ENCODE measurements around the gene TKT. TPM values are rescaled to one million over a fixed set of nuclear protein-coding genes. Genes with fewer than 3 reads are reported as not detected.

Gene TKT
- total and polyA plus RNA-seq, 4 donors, result 18.1 to 202 (median 129) TPM

- TF ChIP-seq ZBTB33 (IDR thresholded peaks at IDR 0.05) (no peak), SP1 (IDR thresholded peaks at IDR 0.05) (no peak), YY1 (IDR thresholded peaks at IDR 0.05) (no peak), TAF1 (conservative IDR thresholded peaks at IDR 0.05) (no peak), HNF4G (IDR thresholded peaks at IDR 0.05) (no peak), FOXA2 (IDR thresholded peaks at IDR 0.05) (no peak), GABPA (IDR thresholded peaks at IDR 0.05 in 1 of 2, conservative IDR thresholded peaks at IDR 0.05 in 1 of 2) (no peak), EGR1 (IDR thresholded peaks at IDR 0.05; ENCODE audit: low read depth in 2 of 2) (no peak), FOXA1 (IDR thresholded peaks at IDR 0.05) (no peak), RAD21 (IDR thresholded peaks at IDR 0.05) (no peak), NR2F2 (IDR thresholded peaks at IDR 0.05) (no peak), RXRA (IDR thresholded peaks at IDR 0.05) (no peak), HNF4A (conservative IDR thresholded peaks at IDR 0.05) (no peak), JUND (IDR thresholded peaks at IDR 0.05) (no peak)
- TF ChIP-seq, protein P1, sequence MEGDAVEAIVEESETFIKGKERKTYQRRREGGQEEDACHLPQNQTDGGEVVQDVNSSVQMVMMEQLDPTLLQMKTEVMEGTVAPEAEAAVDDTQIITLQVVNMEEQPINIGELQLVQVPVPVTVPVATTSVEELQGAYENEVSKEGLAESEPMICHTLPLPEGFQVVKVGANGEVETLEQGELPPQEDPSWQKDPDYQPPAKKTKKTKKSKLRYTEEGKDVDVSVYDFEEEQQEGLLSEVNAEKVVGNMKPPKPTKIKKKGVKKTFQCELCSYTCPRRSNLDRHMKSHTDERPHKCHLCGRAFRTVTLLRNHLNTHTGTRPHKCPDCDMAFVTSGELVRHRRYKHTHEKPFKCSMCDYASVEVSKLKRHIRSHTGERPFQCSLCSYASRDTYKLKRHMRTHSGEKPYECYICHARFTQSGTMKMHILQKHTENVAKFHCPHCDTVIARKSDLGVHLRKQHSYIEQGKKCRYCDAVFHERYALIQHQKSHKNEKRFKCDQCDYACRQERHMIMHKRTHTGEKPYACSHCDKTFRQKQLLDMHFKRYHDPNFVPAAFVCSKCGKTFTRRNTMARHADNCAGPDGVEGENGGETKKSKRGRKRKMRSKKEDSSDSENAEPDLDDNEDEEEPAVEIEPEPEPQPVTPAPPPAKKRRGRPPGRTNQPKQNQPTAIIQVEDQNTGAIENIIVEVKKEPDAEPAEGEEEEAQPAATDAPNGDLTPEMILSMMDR (IDR thresholded peaks at IDR 0.05; ENCODE audit: low read depth, low read length, missing input control), result no peak
- TF ChIP-seq, protein P2, sequence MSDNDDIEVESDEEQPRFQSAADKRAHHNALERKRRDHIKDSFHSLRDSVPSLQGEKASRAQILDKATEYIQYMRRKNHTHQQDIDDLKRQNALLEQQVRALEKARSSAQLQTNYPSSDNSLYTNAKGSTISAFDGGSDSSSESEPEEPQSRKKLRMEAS (IDR thresholded peaks at IDR 0.05), result no peak
- TF ChIP-seq, protein P3, sequence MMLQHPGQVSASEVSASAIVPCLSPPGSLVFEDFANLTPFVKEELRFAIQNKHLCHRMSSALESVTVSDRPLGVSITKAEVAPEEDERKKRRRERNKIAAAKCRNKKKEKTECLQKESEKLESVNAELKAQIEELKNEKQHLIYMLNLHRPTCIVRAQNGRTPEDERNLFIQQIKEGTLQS (IDR thresholded peaks at IDR 0.05), result no peak
- TF ChIP-seq, protein P4, sequence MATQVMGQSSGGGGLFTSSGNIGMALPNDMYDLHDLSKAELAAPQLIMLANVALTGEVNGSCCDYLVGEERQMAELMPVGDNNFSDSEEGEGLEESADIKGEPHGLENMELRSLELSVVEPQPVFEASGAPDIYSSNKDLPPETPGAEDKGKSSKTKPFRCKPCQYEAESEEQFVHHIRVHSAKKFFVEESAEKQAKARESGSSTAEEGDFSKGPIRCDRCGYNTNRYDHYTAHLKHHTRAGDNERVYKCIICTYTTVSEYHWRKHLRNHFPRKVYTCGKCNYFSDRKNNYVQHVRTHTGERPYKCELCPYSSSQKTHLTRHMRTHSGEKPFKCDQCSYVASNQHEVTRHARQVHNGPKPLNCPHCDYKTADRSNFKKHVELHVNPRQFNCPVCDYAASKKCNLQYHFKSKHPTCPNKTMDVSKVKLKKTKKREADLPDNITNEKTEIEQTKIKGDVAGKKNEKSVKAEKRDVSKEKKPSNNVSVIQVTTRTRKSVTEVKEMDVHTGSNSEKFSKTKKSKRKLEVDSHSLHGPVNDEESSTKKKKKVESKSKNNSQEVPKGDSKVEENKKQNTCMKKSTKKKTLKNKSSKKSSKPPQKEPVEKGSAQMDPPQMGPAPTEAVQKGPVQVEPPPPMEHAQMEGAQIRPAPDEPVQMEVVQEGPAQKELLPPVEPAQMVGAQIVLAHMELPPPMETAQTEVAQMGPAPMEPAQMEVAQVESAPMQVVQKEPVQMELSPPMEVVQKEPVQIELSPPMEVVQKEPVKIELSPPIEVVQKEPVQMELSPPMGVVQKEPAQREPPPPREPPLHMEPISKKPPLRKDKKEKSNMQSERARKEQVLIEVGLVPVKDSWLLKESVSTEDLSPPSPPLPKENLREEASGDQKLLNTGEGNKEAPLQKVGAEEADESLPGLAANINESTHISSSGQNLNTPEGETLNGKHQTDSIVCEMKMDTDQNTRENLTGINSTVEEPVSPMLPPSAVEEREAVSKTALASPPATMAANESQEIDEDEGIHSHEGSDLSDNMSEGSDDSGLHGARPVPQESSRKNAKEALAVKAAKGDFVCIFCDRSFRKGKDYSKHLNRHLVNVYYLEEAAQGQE (IDR thresholded peaks at IDR 0.05), result no peak
- H3K27me3 ChIP-seq (ENCODE audit: control insufficient read depth in 4 of 4, insufficient read depth in 4 of 4, low read length in 3 of 4), result no peaks in the 10 kb centered on the region
- no peak overlapping the region for H3K9ac ChIP-seq (ENCODE audit: low read depth in 1 of 2, low read length in 2 of 2)
- H3K9me3 ChIP-seq (ENCODE audit: control insufficient read depth in 4 of 4, low read length in 3 of 4), result no peaks in the 10 kb centered on the region
- H3K4me1 ChIP-seq (ENCODE audit: control insufficient read depth in 4 of 4, insufficient read depth in 4 of 4, low read length in 3 of 4), result no peaks in the 10 kb centered on the region
- H3K4me3 ChIP-seq (ENCODE audit: low read depth in 1 of 3, low read length in 3 of 3), result no peak overlapping the region
- DNase-seq (ENCODE audit: low spot score), result no peak
- no peak overlapping the region for H3K27ac ChIP-seq (ENCODE audit: low read depth in 1 of 2, low read length in 2 of 2)
- H3K36me3 ChIP-seq (ENCODE audit: control insufficient read depth in 4 of 4, insufficient read depth in 3 of 4, low read depth in 1 of 4, low read length in 3 of 4), result peaks cover 2 to 37% (median 4%) of the 10 kb centered on the region in 4 donors
- WGBS, result 98% methylated on average over 15 of the region's 15 CpGs
Observed at GRCh38 chr3:53178246-53178645, 77.6 kb downstream of the TKT start.

Measured in liver (tissue), 9 donors.